ENCODE data around the gene ERICH2.
"Not testable (repeated sequence)": the region's sequence is repeated elsewhere in the genome, so short reads cannot be mapped to it uniquely, and the experiment has no call there.

Gene ERICH2

GRCh38 chr2:170770008-170770605 is at the start of gene ERICH2:
ERICH2 (plus strand) TSS chr2:170770378; CDS start chr2:170770682, 304 bp downstream.
- no peak for DNase-seq

GRCh38 chr2:170721678-170722077 is 48.5 kb upstream of the ERICH2 start:
- DNase-seq, result no peak

GRCh38 chr2:170722301-170722700 is 47.9 kb upstream of the ERICH2 start:
- no peak for DNase-seq

GRCh38 chr2:170723446-170723958 is 46.7 kb upstream of the ERICH2 start:
- DNase-seq, result no peak

- DNase-seq, result no peak
Observed at GRCh38 chr2:170733798-170734600, 36.2 kb upstream of the ERICH2 start.

GRCh38 chr2:170734601-170735000 is 35.6 kb upstream of the ERICH2 start:
- not testable (repeated sequence) for DNase-seq

- no peak for DNase-seq
Observed at GRCh38 chr2:170736628-170737027, 33.5 kb upstream of the ERICH2 start.

GRCh38 chr2:170737406-170737805 is 32.8 kb upstream of the ERICH2 start:
- no peak for DNase-seq

GRCh38 chr2:170737821-170738220 is 32.4 kb upstream of the ERICH2 start:
- DNase-seq, result no peak

GRCh38 chr2:170739048-170739447 is 31.1 kb upstream of the ERICH2 start:
- DNase-seq, result no peak

GRCh38 chr2:170739507-170740046 is 30.6 kb upstream of the ERICH2 start:
- DNase-seq, result no peak

GRCh38 chr2:170740660-170741059 is 29.5 kb upstream of the ERICH2 start:
- DNase-seq, result no peak

- no peak for DNase-seq
Observed at GRCh38 chr2:170742000-170742399, 28.2 kb upstream of the ERICH2 start.

GRCh38 chr2:170742896-170743529 is 27.2 kb upstream of the ERICH2 start:
- DNase-seq, result no peak

GRCh38 chr2:170743530-170744239 is 26.5 kb upstream of the ERICH2 start:
- DNase-seq, result no peak

- DNase-seq, result no peak
Observed at GRCh38 chr2:170744248-170745002, 25.8 kb upstream of the ERICH2 start.

GRCh38 chr2:170745305-170745704 is 24.9 kb upstream of the ERICH2 start:
- no peak for DNase-seq

GRCh38 chr2:170747921-170748320 is 22.3 kb upstream of the ERICH2 start:
- DNase-seq, result no peak

GRCh38 chr2:170751555-170751954 is 18.6 kb upstream of the ERICH2 start:
- not testable (repeated sequence) for DNase-seq

GRCh38 chr2:170761572-170761971 is 8.6 kb upstream of the ERICH2 start:
- DNase-seq, result no peak

GRCh38 chr2:170762760-170763159 is 7.4 kb upstream of the ERICH2 start:
- no peak for DNase-seq

GRCh38 chr2:170763232-170763631 is 6.9 kb upstream of the ERICH2 start:
- no peak for DNase-seq
